Thyroid gland (tissue), 4 donors: ENCODE measurements around the gene PRSS48.

Source experiments
- CTCF ChIP-seq, 6 experiments: fragments of 200-600 bp in 3 of 6; fragments of 450-650 bp in 3 of 6; sonication (generic) in 3 of 6; IDR thresholded peaks; one replicate each; pipeline ENCODE4 v1.5.1; 2016 to 2019; ENCODE audit warnings: antibody characterized with exemption in 6 of 6, mild to moderate bottlenecking in 2 of 6, inconsistent platforms in 1 of 6, moderate library complexity in 1 of 6
- POLR2A ChIP-seq, 2 donors: fragments of 450-650 bp; IDR thresholded peaks; one replicate each; pipeline ENCODE4 v1.6.1; 2017; ENCODE audit warnings: antibody characterized with exemption in 2 of 2, mild to moderate bottlenecking in 2 of 2, moderate library complexity in 1 of 2

- TF ChIP-seq POLR2A (IDR thresholded peaks at IDR 0.05) (no peak), CTCF (IDR thresholded peaks at IDR 0.05) (no peak)
Measured at GRCh38 chr4:151323667-151324066, 46.7 kb downstream of the PRSS48 start.
